ENCODE results near the gene AIFM3. TPM values are rescaled to one million over a fixed set of nuclear protein-coding genes. Genes with fewer than 3 reads are reported as not detected.

AIFM3 gene
- total RNA-seq, 1 donor from 2014 or later: 0.64 TPM

DNA sequence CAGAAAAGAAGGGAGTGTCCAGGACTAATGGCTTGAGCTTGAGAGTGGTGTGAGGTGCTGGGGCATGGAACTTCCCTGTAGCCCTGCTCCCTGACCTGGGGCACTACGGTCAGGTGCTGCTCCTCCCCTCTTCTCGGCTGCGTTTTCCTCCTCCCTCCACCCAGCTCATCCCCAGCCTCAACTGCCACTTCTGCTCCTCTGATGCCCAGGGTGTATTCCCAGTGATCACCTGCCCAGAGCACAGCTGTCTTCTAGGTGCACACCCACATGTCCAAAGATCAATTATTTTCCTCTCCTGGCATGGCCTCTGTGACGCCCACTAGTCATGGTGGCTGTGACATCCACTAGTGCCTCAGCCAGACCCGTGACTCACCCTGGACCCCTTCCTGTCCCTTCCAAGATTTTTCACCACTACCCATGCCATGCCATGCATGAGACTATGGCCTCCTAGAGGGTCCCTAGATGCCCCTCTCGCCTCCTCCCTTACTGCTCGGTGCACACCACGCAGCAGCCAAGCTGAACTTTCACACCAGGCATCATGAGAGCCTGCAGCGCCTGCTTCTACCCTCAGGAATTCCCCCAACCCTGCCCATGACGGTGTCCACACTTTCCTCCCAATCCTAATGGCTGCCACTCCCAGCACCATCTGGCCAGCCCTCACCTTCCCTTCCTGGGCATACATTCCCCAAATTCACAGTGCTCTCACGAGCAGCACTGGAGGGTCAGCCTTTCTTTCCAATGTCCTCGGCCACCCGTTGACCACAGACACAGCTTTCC lies 49.8 kb downstream of the AIFM3 start:
- Mint-ChIP-seq H3K36me3 (ENCODE audit: unreplicated experiment) (no peaks in the 10 kb centered on the region), H3K4me3 (ENCODE audit: unreplicated experiment) (peak overlapping the region; percentile 59), H3K4me1 (ENCODE audit: low read depth, unreplicated experiment) (peaks cover 32% of the 10 kb centered on the region), H3K27me3 (ENCODE audit: unreplicated experiment) (peaks cover 27% of the 10 kb centered on the region), H3K9me3 (ENCODE audit: unreplicated experiment) (peaks cover 6% of the 10 kb centered on the region), H3K27ac (ENCODE audit: unreplicated experiment) (peak overlapping the region; percentile 99)
- no peak for TF ChIP-seq CTCF (IDR thresholded peaks at IDR 0.05; ENCODE audit: partially characterized antibody, unreplicated experiment)
- DNase-seq: no peak

GRCh38 chr22:21018314-21018713 lies 51.3 kb downstream of the AIFM3 start:
- peaks cover 6% of the 10 kb centered on the region for H3K9me3 Mint-ChIP-seq (ENCODE audit: unreplicated experiment)
- H3K36me3 Mint-ChIP-seq (ENCODE audit: unreplicated experiment): no peaks in the 10 kb centered on the region
- no peak for TF ChIP-seq CTCF (IDR thresholded peaks at IDR 0.05; ENCODE audit: partially characterized antibody, unreplicated experiment)
- H3K4me3 Mint-ChIP-seq (ENCODE audit: unreplicated experiment): no peak overlapping the region
- peaks cover 26% of the 10 kb centered on the region for H3K4me1 Mint-ChIP-seq (ENCODE audit: low read depth, unreplicated experiment)
- H3K27ac Mint-ChIP-seq (ENCODE audit: unreplicated experiment): no peak overlapping the region
- DNase-seq: no peak
- H3K27me3 Mint-ChIP-seq (ENCODE audit: unreplicated experiment): peaks cover 24% of the 10 kb centered on the region

GRCh38 chr22:21020802-21021429 lies 53.9 kb downstream of the AIFM3 start:
- H3K4me3 Mint-ChIP-seq (ENCODE audit: unreplicated experiment): no peak overlapping the region
- peaks cover 11% of the 10 kb centered on the region for H3K4me1 Mint-ChIP-seq (ENCODE audit: low read depth, unreplicated experiment)
- no peak for DNase-seq
- no peaks in the 10 kb centered on the region for H3K36me3 Mint-ChIP-seq (ENCODE audit: unreplicated experiment)
- H3K27ac Mint-ChIP-seq (ENCODE audit: unreplicated experiment): no peak overlapping the region
- peak; percentile 22 for TF ChIP-seq CTCF (IDR thresholded peaks at IDR 0.05; ENCODE audit: partially characterized antibody, unreplicated experiment)
- H3K9me3 Mint-ChIP-seq (ENCODE audit: unreplicated experiment): peaks cover under 1% of the 10 kb centered on the region
- H3K27me3 Mint-ChIP-seq (ENCODE audit: unreplicated experiment): peaks cover 14% of the 10 kb centered on the region

GRCh38 chr22:21022507-21022906 lies 55.5 kb downstream of the AIFM3 start:
- Mint-ChIP-seq H3K9me3 (ENCODE audit: unreplicated experiment) (no peaks in the 10 kb centered on the region), H3K4me3 (ENCODE audit: unreplicated experiment) (no peak overlapping the region), H3K27me3 (ENCODE audit: unreplicated experiment) (peaks cover 8% of the 10 kb centered on the region)

More at GRCh38 chr22:21022507-21022906, 55.5 kb downstream of the AIFM3 start:
- no peak for DNase-seq
- H3K4me1 Mint-ChIP-seq (ENCODE audit: low read depth, unreplicated experiment): peaks cover 5% of the 10 kb centered on the region
- H3K36me3 Mint-ChIP-seq (ENCODE audit: unreplicated experiment): no peaks in the 10 kb centered on the region
- no peak overlapping the region for H3K27ac Mint-ChIP-seq (ENCODE audit: unreplicated experiment)
- no peak for TF ChIP-seq CTCF (IDR thresholded peaks at IDR 0.05; ENCODE audit: partially characterized antibody, unreplicated experiment)
